ENCODE data around the gene WDR70. TPM values are rescaled to one million over a fixed set of nuclear protein-coding genes. Genes with fewer than 3 reads are reported as not detected.
"Not testable (repeated sequence)": the region's sequence is repeated elsewhere in the genome, so short reads cannot be mapped to it uniquely, and the experiment has no call there.

WDR70 gene
- total RNA-seq, 1 donor from 2014 or later, result 29.0 TPM

DNA sequence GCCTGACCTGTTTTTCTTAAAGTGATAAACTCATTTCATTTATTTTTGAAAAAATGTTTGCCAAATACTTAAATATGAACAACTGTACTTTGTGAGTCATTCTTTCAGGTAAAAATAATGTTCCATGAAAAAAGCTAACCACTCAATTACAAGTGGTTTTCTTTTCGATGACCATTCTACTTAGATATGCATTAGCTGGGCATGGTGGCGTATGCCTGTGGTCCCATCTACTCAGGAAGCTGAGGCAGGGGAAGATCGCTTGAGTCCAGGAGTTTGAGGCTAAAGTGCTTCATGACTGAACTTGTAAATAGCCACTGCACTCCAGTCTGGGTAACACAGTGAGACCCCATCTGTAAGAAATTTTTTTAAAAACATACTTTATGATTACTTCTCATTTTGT, 4.0 kb upstream of the WDR70 start:
- peaks cover 15% of the 10 kb centered on the region for H3K4me1 ChIP-seq
- intact Hi-C loops (cut with DNase I), result no loop called here

DNA sequence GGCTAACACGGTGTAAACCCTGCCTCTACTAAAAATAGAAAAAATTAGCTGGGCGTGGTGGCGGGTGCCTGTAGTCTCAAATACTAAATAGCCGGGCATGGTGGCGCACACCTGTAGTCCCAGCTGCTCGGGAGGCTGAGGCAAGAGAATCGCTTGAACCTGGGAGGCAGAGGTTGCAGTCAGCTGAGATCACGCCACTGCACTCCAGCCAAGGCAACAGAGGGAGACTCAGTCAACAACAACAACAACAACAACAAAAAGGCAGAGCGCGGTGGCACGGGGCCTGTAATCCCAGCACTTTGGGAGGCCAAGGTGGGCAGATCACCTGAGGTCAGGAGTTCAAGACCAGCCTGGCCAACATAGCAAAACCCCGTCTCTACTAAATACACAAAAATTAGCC, 1.1 kb upstream of the WDR70 start:
- ATAC-seq; H3K4me3 ChIP-seq; H3K27ac ChIP-seq; DNase-seq; H3K27me3 ChIP-seq (ENCODE audit: low read depth); intact Hi-C loops (cut with DNase I); H3K9me3 ChIP-seq: not testable (repeated sequence)
- Histone ChIP-seq H3K36me3 (peaks cover 22% of the 10 kb centered on the region), H3K4me1 (peaks cover 16% of the 10 kb centered on the region)

More for the DNA sequence above, 4.0 kb upstream of the WDR70 start:
- ATAC-seq, result no peak
- H3K27me3 ChIP-seq (ENCODE audit: low read depth), result no peaks in the 10 kb centered on the region
- no peak overlapping the region for H3K4me3 ChIP-seq
- no peak overlapping the region for H3K27ac ChIP-seq
- TF ChIP-seq, protein P1, sequence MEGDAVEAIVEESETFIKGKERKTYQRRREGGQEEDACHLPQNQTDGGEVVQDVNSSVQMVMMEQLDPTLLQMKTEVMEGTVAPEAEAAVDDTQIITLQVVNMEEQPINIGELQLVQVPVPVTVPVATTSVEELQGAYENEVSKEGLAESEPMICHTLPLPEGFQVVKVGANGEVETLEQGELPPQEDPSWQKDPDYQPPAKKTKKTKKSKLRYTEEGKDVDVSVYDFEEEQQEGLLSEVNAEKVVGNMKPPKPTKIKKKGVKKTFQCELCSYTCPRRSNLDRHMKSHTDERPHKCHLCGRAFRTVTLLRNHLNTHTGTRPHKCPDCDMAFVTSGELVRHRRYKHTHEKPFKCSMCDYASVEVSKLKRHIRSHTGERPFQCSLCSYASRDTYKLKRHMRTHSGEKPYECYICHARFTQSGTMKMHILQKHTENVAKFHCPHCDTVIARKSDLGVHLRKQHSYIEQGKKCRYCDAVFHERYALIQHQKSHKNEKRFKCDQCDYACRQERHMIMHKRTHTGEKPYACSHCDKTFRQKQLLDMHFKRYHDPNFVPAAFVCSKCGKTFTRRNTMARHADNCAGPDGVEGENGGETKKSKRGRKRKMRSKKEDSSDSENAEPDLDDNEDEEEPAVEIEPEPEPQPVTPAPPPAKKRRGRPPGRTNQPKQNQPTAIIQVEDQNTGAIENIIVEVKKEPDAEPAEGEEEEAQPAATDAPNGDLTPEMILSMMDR (IDR thresholded peaks at IDR 0.05), result no peak
- DNase-seq, result no peak
- H3K9me3 ChIP-seq, result no peaks in the 10 kb centered on the region
- no peaks in the 10 kb centered on the region for H3K36me3 ChIP-seq

DNA sequence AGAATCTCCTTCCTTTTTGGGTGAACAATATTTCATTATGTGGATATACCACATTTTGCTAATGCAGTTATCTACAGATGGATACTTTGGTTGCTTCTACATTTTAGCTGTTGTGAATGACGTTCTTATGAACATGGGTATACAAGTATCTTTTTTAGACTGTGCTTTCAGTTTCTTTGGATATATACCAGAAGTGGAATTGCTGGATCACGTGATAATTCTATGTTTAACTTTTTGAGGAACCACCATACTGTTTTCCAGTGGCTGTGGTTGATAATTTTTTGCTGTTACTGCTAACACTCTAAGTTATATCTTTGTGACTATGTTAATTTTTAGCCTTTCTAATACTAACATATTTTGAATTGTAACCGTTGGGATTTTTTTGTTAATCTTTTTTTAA, 12.5 kb downstream of the WDR70 start:
- H3K36me3 ChIP-seq, result peaks cover 47% of the 10 kb centered on the region
- no peaks in the 10 kb centered on the region for H3K4me1 ChIP-seq
- DNase-seq, result no peak
- H3K27me3 ChIP-seq (ENCODE audit: low read depth), result no peaks in the 10 kb centered on the region
- H3K4me3 ChIP-seq, result no peak overlapping the region
- ATAC-seq, result no peak
- intact Hi-C loops (cut with DNase I), result no loop called here
- H3K9me3 ChIP-seq, result no peaks in the 10 kb centered on the region
- TF ChIP-seq, protein P1 (IDR thresholded peaks at IDR 0.05), result no peak
- H3K27ac ChIP-seq, result no peak overlapping the region

DNA sequence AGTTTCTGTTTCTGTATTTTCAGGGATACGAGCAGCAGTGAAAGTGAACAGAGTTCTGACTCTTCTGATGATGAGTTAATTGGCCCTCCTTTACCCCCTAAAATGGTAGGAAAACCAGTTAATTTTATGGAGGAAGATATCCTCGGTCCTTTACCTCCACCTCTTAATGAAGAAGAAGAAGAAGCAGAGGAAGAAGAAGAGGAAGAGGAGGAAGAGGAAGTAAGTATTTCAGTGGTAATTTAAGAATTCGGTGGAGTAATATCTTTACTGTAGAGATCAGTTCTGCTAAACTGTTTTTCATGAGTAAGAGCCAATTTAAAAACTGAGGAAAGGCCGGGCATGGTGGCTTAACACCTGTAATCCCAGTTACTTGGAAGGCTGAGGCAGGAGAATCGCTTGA, 17.2 kb downstream of the WDR70 start:
- Histone ChIP-seq H3K4me3 (no peak overlapping the region), H3K9me3 (no peaks in the 10 kb centered on the region), H3K4me1 (no peaks in the 10 kb centered on the region), H3K27ac (no peak overlapping the region), H3K36me3 (peaks cover 81% of the 10 kb centered on the region), H3K27me3 (ENCODE audit: low read depth) (no peaks in the 10 kb centered on the region)
- intact Hi-C loops (cut with DNase I), result no loop called here
- TF ChIP-seq, protein P1 (IDR thresholded peaks at IDR 0.05), result no peak
- DNase-seq, result no peak
- ATAC-seq, result no peak

DNA sequence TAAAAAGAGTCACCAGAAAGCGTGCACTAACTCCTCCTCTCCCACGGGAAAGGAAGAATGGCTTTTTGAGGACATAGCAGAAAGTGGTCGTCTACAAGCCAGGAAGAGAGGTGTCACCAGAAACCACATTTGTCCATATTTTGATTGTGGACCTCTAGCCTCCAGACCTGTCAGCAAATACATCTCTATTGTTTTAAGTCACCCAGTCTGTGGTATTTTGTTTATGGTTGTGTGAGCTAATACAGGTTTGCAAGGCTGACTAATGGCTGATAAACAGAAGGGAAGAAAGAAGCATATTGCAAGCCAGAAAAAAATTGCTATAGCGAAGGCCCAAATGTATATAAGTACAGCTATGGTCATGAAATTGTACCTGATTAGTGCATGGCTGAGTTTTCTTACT, 21.4 kb downstream of the WDR70 start:
- no peak for ATAC-seq
- TF ChIP-seq, protein P1 (IDR thresholded peaks at IDR 0.05), result no peak
- Histone ChIP-seq H3K9me3 (no peaks in the 10 kb centered on the region), H3K27me3 (ENCODE audit: low read depth) (no peaks in the 10 kb centered on the region), H3K36me3 (peaks cover 64% of the 10 kb centered on the region), H3K4me1 (no peaks in the 10 kb centered on the region), H3K27ac (no peak overlapping the region), H3K4me3 (no peak overlapping the region)
- DNase-seq, result no peak
- intact Hi-C loops (cut with DNase I), result no loop called here

DNA sequence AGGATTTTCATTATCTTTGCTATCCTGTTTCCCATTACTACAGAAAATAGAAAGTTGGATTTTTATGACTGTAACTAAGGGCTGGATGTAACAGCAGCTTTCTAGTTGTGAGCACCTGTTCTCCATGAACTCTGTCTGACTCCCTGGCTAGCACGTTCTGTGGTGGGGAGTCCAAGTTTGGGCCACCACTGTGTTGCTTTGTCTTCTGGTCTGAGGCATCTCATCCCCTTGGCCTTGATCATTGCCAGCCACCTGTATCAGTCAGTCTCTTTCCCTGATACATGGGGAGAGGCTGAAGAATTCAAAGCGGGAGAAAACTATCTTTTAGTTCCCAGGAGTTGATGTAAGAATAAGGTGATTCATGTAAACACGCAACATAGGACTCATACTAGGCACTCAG, 33.4 kb downstream of the WDR70 start:
- TF ChIP-seq, protein P1 (IDR thresholded peaks at IDR 0.05), result no peak
- no peak for ATAC-seq
- DNase-seq, result no peak
- Histone ChIP-seq H3K4me1 (no peaks in the 10 kb centered on the region), H3K4me3 (no peak overlapping the region), H3K27me3 (ENCODE audit: low read depth) (no peaks in the 10 kb centered on the region), H3K27ac (no peak overlapping the region), H3K36me3 (peaks cover 45% of the 10 kb centered on the region), H3K9me3 (no peaks in the 10 kb centered on the region)
- intact Hi-C loops (cut with DNase I), result no loop called here

DNA sequence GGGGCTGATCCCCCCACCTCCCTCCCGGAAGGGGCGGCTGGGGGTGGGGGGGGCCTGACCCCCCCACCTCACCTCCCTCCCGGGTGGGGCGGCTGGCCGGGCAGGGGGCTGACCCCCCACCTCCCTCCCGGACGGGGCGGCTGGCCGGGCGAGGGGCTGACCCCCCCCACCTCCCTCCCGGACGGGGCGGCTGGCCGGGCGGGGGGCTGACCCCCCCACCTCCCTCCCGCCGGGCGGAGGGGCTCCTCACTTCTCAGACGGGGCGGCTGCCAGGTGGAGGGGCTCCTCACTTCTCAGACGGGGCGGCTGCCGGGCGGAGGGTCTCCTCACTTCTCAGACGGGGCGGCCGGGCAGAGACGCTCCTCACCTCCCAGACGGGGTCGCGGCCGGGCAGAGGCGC, 36.3 kb downstream of the WDR70 start:
- H3K27ac ChIP-seq; H3K4me1 ChIP-seq; DNase-seq; H3K4me3 ChIP-seq; H3K27me3 ChIP-seq (ENCODE audit: low read depth); H3K9me3 ChIP-seq; ATAC-seq; intact Hi-C loops (cut with DNase I): not testable (repeated sequence)
- peaks cover 32% of the 10 kb centered on the region for H3K36me3 ChIP-seq

All from lower lobe of right lung (tissue), 2 donors.